GM12878 (cell line): ENCODE results near the gene NPEPPS. TPM values are rescaled to one million over a fixed set of nuclear protein-coding genes. Genes with fewer than 3 reads are reported as not detected.

Source experiments
- ATAC-seq: fragments of 200-7000 bp; cut with Tn5 transposase; 3 replicates; pipeline ENCODE4 v1.9.1; 2020; ENCODE audit warnings: mild to moderate bottlenecking, moderate library complexity
- BruUV-seq: library from RNA; stranded (reverse); fragments of 400-500 nt; replicated peaks from 2 replicates; lab custom pipeline; 2021; lab: Mats Ljungman, UMichigan
- CTCF ChIA-PET: fragments of 300-600 bp; sonication (Branson Sonifier 250); formaldehyde crosslinking; extraction: SDS; loops from one replicate; lab custom pipeline; 2021; ENCODE audit warnings: inconsistent platforms; lab: Yijun Ruan, JAX
- POLR2A ChIA-PET: fragments of 350-600 bp; formaldehyde crosslinking; extraction: SDS; loops from one replicate; lab custom pipeline; 2021; ENCODE audit warnings: inconsistent platforms; lab: Charles Lee
- RAD21 ChIA-PET: fragments of 300-600 bp; sonication (Branson Sonifier 250); formaldehyde crosslinking; loops from one replicate; lab custom pipeline; 2023; ENCODE audit warnings: antibody characterized with exemption; ENCODE audit not compliant: unreplicated experiment; lab: Charles Lee
- SMC1A ChIA-PET: fragments of 300-600 bp; sonication (Branson Sonifier 250); formaldehyde crosslinking; loops from one replicate; lab custom pipeline; 2023; ENCODE audit not compliant: unreplicated experiment, uncharacterized antibody; lab: Charles Lee
- DNase-seq: peaks from one replicate; pipeline ENCODE4 v3.0.0-alpha.2; 2011; ENCODE audit warnings: low read depth, low spot score
- FAIRE-seq: peaks from 3 replicates; lab custom pipeline; 2011; peaks lifted over from hg19 to GRCh38; lab: Jason Lieb, UNC
- H2AFZ ChIP-seq: 2 replicates; pipeline ENCODE4 v1.6.0; 2011; ENCODE audit warnings: low read depth, low read length, control low read depth; ENCODE audit not compliant: control insufficient read depth
- H3K27ac ChIP-seq: 2 replicates; pipeline ENCODE4 v1.5.1; 2011; ENCODE audit warnings: control low read depth; ENCODE audit not compliant: control insufficient read depth, insufficient read depth
- H3K27me3 ChIP-seq, 2 experiments: replicated peaks in 1 of 2; 2 replicates each; pipeline versions ENCODE4 v1.6.0 to v1.6.1; 2011; ENCODE audit warnings: low read length in 1 of 2; ENCODE audit not compliant: control insufficient read depth in 2 of 2, insufficient read depth in 2 of 2
- H3K36me3 ChIP-seq, 2 experiments: 2 replicates each; pipeline ENCODE4 v1.5.1; 2011; ENCODE audit warnings: low read length in 1 of 2; ENCODE audit not compliant: control insufficient read depth in 2 of 2, insufficient read depth in 2 of 2
- H3K4me1 ChIP-seq: 2 replicates; pipeline ENCODE4 v1.6.1; 2011; ENCODE audit warnings: mild to moderate bottlenecking, low read length, moderate library complexity, mixed read lengths; ENCODE audit not compliant: control insufficient read depth, insufficient read depth
- H3K4me2 ChIP-seq: 2 replicates; pipeline ENCODE4 v1.6.0; 2011; ENCODE audit warnings: control low read depth; ENCODE audit not compliant: control insufficient read depth, insufficient read depth
- H3K4me3 ChIP-seq: fragments of 200-600 bp; sonication (generic); 2 replicates; pipeline ENCODE4 v1.5.1; 2016
- H3K79me2 ChIP-seq: 2 replicates; pipeline ENCODE4 v1.6.0; 2011; ENCODE audit warnings: low read length; ENCODE audit not compliant: control insufficient read depth, insufficient read depth
- H3K9ac ChIP-seq: 2 replicates; pipeline ENCODE4 v1.8.0; 2011; ENCODE audit warnings: low read length, control low read depth, mixed read lengths; ENCODE audit not compliant: control insufficient read depth, insufficient read depth
- H3K9me3 ChIP-seq: replicated peaks from 3 replicates; pipeline ENCODE4 v1.5.1; 2011; ENCODE audit warnings: mild to moderate bottlenecking, low read length; ENCODE audit not compliant: control insufficient read depth, insufficient read depth
- H4K20me1 ChIP-seq: 2 replicates; pipeline ENCODE4 v1.6.0; 2011; ENCODE audit not compliant: control insufficient read depth, insufficient read depth
- CHD1 ChIP-seq: IDR thresholded peaks from 2 replicates; pipeline ENCODE4 v1.6.1; 2012; ENCODE audit warnings: low read depth, low read length, improper control_type of control experiment
- EED ChIP-seq: sonication (generic); IDR thresholded peaks from 2 replicates; pipeline ENCODE4 v1.6.1; 2016; ENCODE audit warnings: antibody characterized with exemption, low read depth
- MAX ChIP-seq: IDR thresholded peaks from 2 replicates; pipeline ENCODE4 v1.6.1; 2012; ENCODE audit warnings: low read depth, low read length, improper control_type of control experiment
- RB1 ChIP-seq: fragments of 450-650 bp; formaldehyde crosslinking; IDR thresholded peaks from 2 replicates; pipeline ENCODE4 v1.6.1; 2017; ENCODE audit warnings: mild to moderate bottlenecking, borderline replicate concordance
- TAF1 ChIP-seq: IDR thresholded peaks from 2 replicates; pipeline ENCODE4 v1.6.1; 2011; ENCODE audit warnings: mild to moderate bottlenecking, low read depth, low read length, borderline replicate concordance
- ZBED1 ChIP-seq: IDR thresholded peaks from 2 replicates; pipeline ENCODE4 v1.6.1; 2016; ENCODE audit warnings: borderline replicate concordance
- WGBS: methylation state at CpG from one replicate; pipeline ENCODE4 v1.1.6; 2016; ENCODE audit warnings: low lambda C conversion rate; ENCODE audit not compliant: insufficient replicate concordance, insufficient coverage; ENCODE audit errors: missing lambda C conversion rate; 5-methylcytosine and 5-hydroxymethylcytosine counted together
- in situ Hi-C: fragments of 300-500 bp; cut with MboI; formaldehyde crosslinking; loops from 9 replicates; pipeline ENCODE4 v1.14.3; 2018; ENCODE audit warnings: mixed read lengths
- intact Hi-C: fragments of 100-400 bp; cut with micrococcal nuclease; formaldehyde crosslinking; loops from one replicate; pipeline ENCODE4 v1.14.2; 2022; ENCODE audit not compliant: unreplicated experiment
- polyA plus RNA-seq, 11 experiments: library from polyadenylated mRNA; depleted of rRNA in 4 of 11; unstranded in 6 of 11; stranded (reverse) in 5 of 11; fragments of >200 nt; fragmentation: Nextera tagmentation in 4 of 11; fragmentation: Illumina TruSeq in 1 of 11; extraction: Ambion mirVana in 4 of 11; extraction: Trizol in 1 of 11; gene quantifications; 1 replicate in 1 of 11; 2 replicates in 10 of 11; pipeline versions ENCODE4 v1.2.1 to v1.2.3, GENCODE V29; 2011 to 2016; ENCODE audit warnings: inconsistent platforms in 2 of 11, missing spikeins in 2 of 11, low read depth in 1 of 11
- total RNA-seq, 4 experiments: library from RNA; depleted of rRNA in 3 of 4; stranded (reverse); fragments of >200 nt in 3 of 4; fragmentation: Illumina TruSeq in 1 of 4; extraction: Trizol in 1 of 4; gene quantifications; 2 replicates each; pipeline versions ENCODE4 v1.2.1 to v1.2.3, GENCODE V29; 2013 to 2021

Gene NPEPPS
- total and polyA plus RNA-seq, 10 of the 15 experiments (the other 5 are each of a cell fraction or from before 2014, with no cell fraction given): 25.8 to 214 (median 64.6) TPM

GRCh38 chr17:47665655-47666054, 134.7 kb downstream of the NPEPPS start:
- Histone ChIP-seq H3K4me2 (no peak overlapping the region), H4K20me1 (no peaks in the 10 kb centered on the region; the same call in none of the 2 replicates), H3K36me3 (peaks cover 29 to 77% of the 10 kb centered on the region in 2 experiments), H3K27me3 (no peaks in the 10 kb centered on the region), H2AFZ (no peak overlapping the region), H3K4me3 (no peak overlapping the region), H3K79me2 (peaks cover 24% of the 10 kb centered on the region), H3K9ac (no peak overlapping the region), H3K9me3 (no peaks in the 10 kb centered on the region), H3K4me1 (peaks cover 31% of the 10 kb centered on the region), H3K27ac (no peak overlapping the region)
- no peak for ATAC-seq
- ChIA-PET CTCF (interaction anchor here (0.5 to 7.3 kb wide), 15 partner anchors 8 to 255 kb away, joined by 3 to 75 read pairs (median 9); partner anchors contain the start of genes KPNB1 and TBKBP1), SMC1A (interaction anchor here (0.6 to 3.2 kb wide), 12 partner anchors 8 to 177 kb away, joined by 3 to 17 read pairs (median 6); no protein-coding TSS in a partner anchor), POLR2A (interaction anchor here (2.7 kb wide), 1 partner anchor 16 kb away, joined by 18 read pairs; the partner anchor contains the start of gene KPNB1), RAD21 (interaction anchor here (0.9 to 2.8 kb wide), 7 partner anchors 11 to 124 kb away, joined by 3 to 11 read pairs (median 5); partner anchors contain the start of gene KPNB1)
- FAIRE-seq: no peak
- in situ Hi-C loops: no loop called here
- TF ChIP-seq MAX (no peak), EED (no peak), RB1 (no peak)
- WGBS: 67% methylated on average over 3 of the region's 3 CpGs
- intact Hi-C loops: loop anchor here (2.0 kb wide), 1 partner anchor 137 kb away; no protein-coding TSS in a partner anchor
- DNase-seq: no peak
- no TSS peak for BruUV-seq

- no peaks in the 10 kb centered on the region for H3K27me3 ChIP-seq
- no peak overlapping the region for H3K4me2 ChIP-seq
- RAD21 ChIA-PET: no interaction called here
- DNase-seq (no peak), ATAC-seq (no peak), FAIRE-seq (no peak)
- SMC1A ChIA-PET: no interaction called here
- WGBS: 96% methylated on average over 4 of the region's 4 CpGs
- H3K36me3 ChIP-seq: peaks cover 23 to 76% of the 10 kb centered on the region in 2 experiments
- H3K27ac ChIP-seq: no peak overlapping the region
- intact Hi-C loops: no loop called here
- CTCF ChIA-PET: interaction anchor here (1.0 to 7.3 kb wide), 2 partner anchors 9 to 16 kb away, joined by 3 to 75 read pairs; no protein-coding TSS in a partner anchor
- no peaks in the 10 kb centered on the region; the same call in 1 of the 2 replicates for H4K20me1 ChIP-seq
- no peak overlapping the region for H2AFZ ChIP-seq
- in situ Hi-C loops: no loop called here
- TF ChIP-seq ZBED1 (no peak), TAF1 (no peak), CHD1 (no peak)
- no peak overlapping the region for H3K9ac ChIP-seq
- H3K4me3 ChIP-seq: no peak overlapping the region
- H3K9me3 ChIP-seq: no peaks in the 10 kb centered on the region
- POLR2A ChIA-PET: no interaction called here
- peaks cover 2% of the 10 kb centered on the region for H3K4me1 ChIP-seq
- H3K79me2 ChIP-seq: peaks cover 5% of the 10 kb centered on the region
- no TSS peak for BruUV-seq
Observed at GRCh38 chr17:47669081-47669480, 138.2 kb downstream of the NPEPPS start.
